C1 segment of cervical spinal cord (tissue), 14 donors: Measurements from ENCODE around the gene KIR2DL3.
"Not testable (repeated sequence)": the region's sequence is repeated elsewhere in the genome, so short reads cannot be mapped to it uniquely, and the experiment has no call there.

Experiments
- DNase-seq, 14 donors: peaks; one replicate each; lab custom pipeline; 2025; lab: John Stamatoyannopoulos, UW

The KIR2DL3 gene

GRCh38 chr19:54741950-54742349, 3.6 kb downstream of the KIR2DL3 start:
- not testable (repeated sequence) for DNase-seq

GRCh38 chr19:54744080-54744479, 5.8 kb downstream of the KIR2DL3 start:
- DNase-seq = not testable (repeated sequence)

- not testable (repeated sequence) for DNase-seq
Measured at GRCh38 chr19:54747614-54748322, 9.5 kb downstream of the KIR2DL3 start.

GRCh38 chr19:54750276-54750675, 12.0 kb downstream of the KIR2DL3 start:
- DNase-seq = not testable (repeated sequence)

- not testable (repeated sequence) for DNase-seq
Measured at GRCh38 chr19:54756204-54757110, 18.1 kb downstream of the KIR2DL3 start.

GRCh38 chr19:54758577-54758976, 20.3 kb downstream of the KIR2DL3 start:
- not testable (repeated sequence) for DNase-seq

- not testable (repeated sequence) for DNase-seq
Measured at GRCh38 chr19:54764219-54764618, 25.9 kb downstream of the KIR2DL3 start.

GRCh38 chr19:54766464-54766863, 28.2 kb downstream of the KIR2DL3 start:
- not testable (repeated sequence) for DNase-seq

- not testable (repeated sequence) for DNase-seq
Measured at GRCh38 chr19:54769646-54770045, 31.3 kb downstream of the KIR2DL3 start, which contains the start of gene KIR2DL1. Gene KIR2DL1, plus strand, starts transcription at chr19:54769793. Its CDS starts 58 bp downstream, at chr19:54769851.

GRCh38 chr19:54770511-54770910, 32.2 kb downstream of the KIR2DL3 start:
- not testable (repeated sequence) for DNase-seq

GRCh38 chr19:54771018-54771960, 33.0 kb downstream of the KIR2DL3 start:
- DNase-seq = not testable (repeated sequence)

- not testable (repeated sequence) for DNase-seq
Measured at GRCh38 chr19:54772666-54773065, 34.4 kb downstream of the KIR2DL3 start.

GRCh38 chr19:54775095-54775815, 36.9 kb downstream of the KIR2DL3 start:
- not testable (repeated sequence) for DNase-seq

- DNase-seq = not testable (repeated sequence)
Measured at GRCh38 chr19:54775830-54776229, 37.5 kb downstream of the KIR2DL3 start.

GRCh38 chr19:54777851-54778250, 39.5 kb downstream of the KIR2DL3 start:
- not testable (repeated sequence) for DNase-seq

- DNase-seq = not testable (repeated sequence)
Measured at GRCh38 chr19:54778896-54779295, 40.6 kb downstream of the KIR2DL3 start.

- not testable (repeated sequence) for DNase-seq
Measured at GRCh38 chr19:54782916-54783315, 44.6 kb downstream of the KIR2DL3 start.

GRCh38 chr19:54786091-54786723, 47.9 kb downstream of the KIR2DL3 start:
- not testable (repeated sequence) for DNase-seq

- peak in 3 of 14 donors; percentile 1 to 2 (median 2) for DNase-seq
Measured at GRCh38 chr19:54788154-54788553, 49.8 kb downstream of the KIR2DL3 start.

GRCh38 chr19:54790711-54791110, 52.4 kb downstream of the KIR2DL3 start:
- no peak for DNase-seq
